ENCODE measurements around the gene KIAA0586.

KIAA0586 gene

DNA sequence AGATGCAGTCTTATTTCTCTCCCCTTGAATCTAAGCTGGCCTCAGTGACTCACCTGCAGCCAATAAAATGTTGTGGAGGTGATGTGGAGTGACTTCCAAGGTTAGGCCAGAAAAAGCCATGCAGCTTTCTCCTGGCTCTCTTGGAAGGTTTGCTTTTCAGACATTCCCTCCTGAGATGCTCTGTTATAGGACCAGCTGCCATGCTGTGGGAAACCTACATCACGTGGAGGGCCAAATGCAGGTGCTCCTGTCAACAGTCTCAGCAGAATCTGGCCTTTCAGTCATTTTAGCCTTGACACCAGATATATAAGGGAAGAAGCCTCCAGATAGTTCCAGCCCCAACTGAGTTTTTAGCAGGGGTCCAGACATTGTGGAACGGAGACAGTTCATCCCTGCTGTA, 172.2 kb downstream of the KIAA0586 start:
- Histone ChIP-seq H3K27ac (ENCODE audit: low read length) (no peak overlapping the region), H3K27me3 (replicated peaks; ENCODE audit: insufficient read depth, low read length) (no peaks in the 10 kb centered on the region), H3K4me3 (ENCODE audit: low read length) (no peak overlapping the region), H3K9me3 (replicated peaks; ENCODE audit: insufficient read depth, low read length) (no peaks in the 10 kb centered on the region), H4K20me1 (ENCODE audit: insufficient read depth, low read length) (no peaks in the 10 kb centered on the region), H3K36me3 (replicated peaks; ENCODE audit: insufficient read depth, low read length) (no peaks in the 10 kb centered on the region), H3K9me2 (replicated peaks; ENCODE audit: insufficient read depth, low read length) (no peaks in the 10 kb centered on the region), H3K4me2 (ENCODE audit: low read depth, low read length) (no peak overlapping the region), H2AFZ (ENCODE audit: low read length) (no peak overlapping the region), H3K4me1 (ENCODE audit: low read length) (no peaks in the 10 kb centered on the region), H3K9ac (ENCODE audit: low read length) (no peak overlapping the region), H3F3A (ENCODE audit: insufficient read depth, low read length) (no peaks in the 10 kb centered on the region), H3K79me2 (ENCODE audit: low read length) (no peaks in the 10 kb centered on the region)
- DNase-seq = no peak
- TF ChIP-seq CTCF (IDR thresholded peaks at IDR 0.05; ENCODE audit: low read length) (no peak), EZH2phosphoT487 (IDR thresholded peaks at IDR 0.05; ENCODE audit: low read length) (no peak), EZH2 (optimal IDR thresholded peaks at IDR 0.05; ENCODE audit: low read depth, low read length) (no peak)
